Islet precursor cell (in vitro differentiated cells): Measurements from ENCODE around the gene PTGIS.

Experiments
- DNase-seq: peaks from one replicate; pipeline ENCODE4 v3.0.0-alpha.2; 2018

PTGIS gene

GRCh38 chr20:49595346-49595745 is 27.4 kb upstream of the PTGIS start:
- DNase-seq, result no peak

GRCh38 chr20:49594931-49595315 is 27.0 kb upstream of the PTGIS start:
- DNase-seq, result no peak

GRCh38 chr20:49594143-49594930 is 26.4 kb upstream of the PTGIS start:
- peak; percentile 80 for DNase-seq

- DNase-seq, result peak; percentile 66
These were observed 25.7 kb upstream of the PTGIS start for GRCh38 chr20:49593466-49594142.

GRCh38 chr20:49592120-49592519 is 24.2 kb upstream of the PTGIS start:
- no peak for DNase-seq

GRCh38 chr20:49591217-49591865 is 23.4 kb upstream of the PTGIS start:
- no peak for DNase-seq

GRCh38 chr20:49590163-49591017 is 22.5 kb upstream of the PTGIS start:
- no peak for DNase-seq

GRCh38 chr20:49589747-49590146 is 21.8 kb upstream of the PTGIS start:
- DNase-seq, result no peak

GRCh38 chr20:49587111-49587570 is 19.2 kb upstream of the PTGIS start:
- no peak for DNase-seq

GRCh38 chr20:49585585-49586245 is 17.8 kb upstream of the PTGIS start:
- no peak for DNase-seq

- DNase-seq, result no peak
These were observed 16.8 kb upstream of the PTGIS start for GRCh38 chr20:49584418-49585382.

GRCh38 chr20:49583669-49584417 is 15.9 kb upstream of the PTGIS start:
- peak; percentile 63 for DNase-seq

GRCh38 chr20:49583343-49583668 is 15.4 kb upstream of the PTGIS start:
- DNase-seq, result no peak

GRCh38 chr20:49582413-49583334 is 14.7 kb upstream of the PTGIS start:
- DNase-seq, result no peak

- DNase-seq, result no peak
These were observed 13.5 kb upstream of the PTGIS start for GRCh38 chr20:49581482-49581881.

- no peak for DNase-seq
These were observed 12.9 kb upstream of the PTGIS start for GRCh38 chr20:49580813-49581174.

GRCh38 chr20:49579874-49580812 is 12.2 kb upstream of the PTGIS start:
- peak; percentile 71 for DNase-seq

GRCh38 chr20:49579195-49579594 is 11.3 kb upstream of the PTGIS start:
- no peak for DNase-seq
